Measurements from ENCODE around the gene C10orf105.

C10orf105 gene

DNA sequence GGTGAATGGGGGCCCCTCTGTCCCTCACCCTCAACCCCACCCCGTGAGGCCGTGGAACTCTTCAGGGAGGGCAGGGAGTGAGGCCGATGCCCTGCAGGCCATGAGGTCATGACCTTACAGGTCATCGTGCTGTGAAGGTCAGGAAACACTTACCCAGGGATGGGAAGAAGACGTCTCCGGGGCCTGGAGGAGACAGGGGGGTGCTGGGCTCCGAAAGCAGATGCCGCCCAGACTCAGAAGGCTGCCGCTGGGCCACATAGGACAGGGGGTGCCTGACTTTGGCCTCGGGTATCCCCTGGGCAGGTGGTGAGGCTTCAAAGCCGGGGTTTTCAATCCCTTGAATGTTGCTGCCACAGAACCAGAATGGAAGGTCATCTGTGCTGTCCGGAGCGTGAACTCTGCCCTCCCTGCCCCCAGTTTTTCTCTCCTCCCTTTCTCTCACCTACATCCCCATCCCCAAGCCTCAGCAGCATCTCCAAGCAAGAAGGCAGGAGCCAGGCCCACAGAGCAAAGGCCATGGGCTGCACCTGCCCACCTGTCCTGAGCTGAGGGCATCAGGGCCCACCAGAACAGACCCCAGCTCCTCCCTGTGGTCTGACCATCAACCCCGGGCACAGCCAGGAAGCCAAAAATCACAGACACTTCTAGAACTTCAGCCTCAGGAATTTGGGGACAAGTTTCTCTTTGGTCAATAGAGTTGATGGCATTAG is 32.1 kb upstream of the C10orf105 start:
- no peak for DNase-seq

DNA sequence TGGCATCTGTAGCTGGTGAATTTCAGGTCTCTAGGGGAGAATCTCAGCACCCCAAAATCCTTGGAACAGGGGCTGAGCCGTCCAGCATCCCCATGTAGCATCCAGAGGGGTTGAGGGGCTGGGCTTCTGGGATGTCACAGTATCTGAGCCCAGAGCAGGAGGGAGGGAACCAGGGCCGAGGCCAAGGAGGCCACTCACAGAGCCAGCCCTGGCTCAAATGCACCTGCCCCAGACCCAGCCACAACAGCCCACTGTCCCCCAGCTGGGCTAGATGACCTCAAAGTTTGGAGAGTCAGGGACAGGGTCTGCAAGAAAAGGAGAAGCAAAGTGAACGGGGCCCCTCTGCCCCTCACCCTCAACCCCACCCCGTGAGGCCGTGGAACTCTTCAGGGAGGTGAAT is 31.4 kb upstream of the C10orf105 start:
- no peak for DNase-seq

DNA sequence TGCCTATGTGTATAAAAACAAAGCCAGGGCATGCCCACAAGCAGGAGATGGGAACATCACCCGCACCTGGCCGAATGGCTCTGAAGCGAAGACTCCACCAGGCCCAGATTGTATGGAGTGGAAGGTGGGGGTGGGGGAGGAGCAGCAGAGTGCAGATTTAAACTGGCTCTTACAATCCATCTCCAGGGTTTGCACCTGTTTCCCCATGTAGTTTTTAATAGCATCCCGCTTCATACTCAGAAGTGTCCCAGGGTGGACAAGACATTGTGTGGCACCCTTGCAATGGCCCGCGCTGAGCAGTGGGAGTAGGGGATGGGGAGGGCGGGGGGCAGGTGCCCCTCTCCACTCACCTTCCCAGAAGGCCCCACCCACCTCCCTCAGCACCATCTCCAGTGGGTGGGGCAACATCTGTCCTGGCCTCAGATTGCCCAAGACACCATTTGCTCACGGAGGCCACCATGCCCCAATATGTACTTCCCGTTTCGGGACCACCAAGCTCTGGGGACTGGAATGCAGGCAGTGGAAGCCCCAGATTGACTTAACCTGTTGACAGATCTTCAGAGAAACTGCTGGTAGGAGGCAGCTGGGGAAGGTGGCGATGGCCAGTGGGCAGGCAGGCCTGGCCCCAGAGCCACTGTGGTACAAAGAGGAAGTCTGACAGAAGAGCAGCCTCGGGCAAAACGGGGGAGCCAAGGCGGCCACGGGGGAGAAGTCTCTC is 30.7 kb upstream of the C10orf105 start:
- DNase-seq, result no peak

DNA sequence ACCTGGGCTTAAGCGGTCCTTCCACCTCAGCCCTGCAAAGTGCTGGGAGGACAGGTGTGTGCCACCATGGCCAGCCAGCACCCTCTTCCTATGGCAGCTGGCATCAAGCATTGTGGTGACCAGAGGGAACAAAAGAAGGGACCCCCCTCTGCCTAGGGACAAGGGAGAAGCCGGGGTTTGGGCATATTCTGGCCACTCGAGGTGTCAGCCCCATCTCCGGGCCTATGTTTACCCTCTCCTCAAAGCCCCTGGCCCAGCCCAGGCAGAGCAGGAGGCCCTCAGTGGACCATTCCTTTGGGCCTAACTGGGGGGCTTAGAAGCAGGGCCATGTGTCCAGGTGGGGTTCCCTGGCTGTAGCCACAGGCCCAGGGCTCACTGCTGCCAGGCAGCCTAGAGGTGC is 29.8 kb upstream of the C10orf105 start:
- DNase-seq, result no peak

DNA sequence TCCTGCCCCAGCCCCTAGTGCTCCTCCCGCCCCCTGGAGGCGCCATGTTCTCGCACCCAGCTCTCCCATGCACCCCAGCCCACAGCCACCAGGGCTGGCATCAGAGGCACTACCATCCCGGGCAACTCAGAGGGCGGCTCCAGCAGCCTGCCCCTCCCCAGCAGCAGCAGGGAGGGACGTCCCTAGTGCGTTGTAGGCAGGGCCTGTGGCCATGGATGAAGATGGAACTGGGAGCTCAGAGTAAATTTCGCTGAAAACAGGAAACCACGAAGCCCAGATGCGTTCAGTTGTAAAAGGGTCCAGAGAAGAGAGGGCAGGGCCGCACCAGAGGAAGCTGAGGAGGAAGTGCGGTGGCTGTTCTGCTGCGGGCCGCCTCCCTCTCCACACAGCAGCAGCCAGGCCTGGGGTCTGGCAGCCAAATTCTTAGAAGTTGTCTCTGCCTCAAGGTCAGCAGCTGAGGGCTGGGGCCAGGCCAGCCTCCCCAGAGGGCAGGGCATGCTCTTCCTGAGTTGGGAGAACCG is 29.2 kb upstream of the C10orf105 start:
- no peak for DNase-seq

DNA sequence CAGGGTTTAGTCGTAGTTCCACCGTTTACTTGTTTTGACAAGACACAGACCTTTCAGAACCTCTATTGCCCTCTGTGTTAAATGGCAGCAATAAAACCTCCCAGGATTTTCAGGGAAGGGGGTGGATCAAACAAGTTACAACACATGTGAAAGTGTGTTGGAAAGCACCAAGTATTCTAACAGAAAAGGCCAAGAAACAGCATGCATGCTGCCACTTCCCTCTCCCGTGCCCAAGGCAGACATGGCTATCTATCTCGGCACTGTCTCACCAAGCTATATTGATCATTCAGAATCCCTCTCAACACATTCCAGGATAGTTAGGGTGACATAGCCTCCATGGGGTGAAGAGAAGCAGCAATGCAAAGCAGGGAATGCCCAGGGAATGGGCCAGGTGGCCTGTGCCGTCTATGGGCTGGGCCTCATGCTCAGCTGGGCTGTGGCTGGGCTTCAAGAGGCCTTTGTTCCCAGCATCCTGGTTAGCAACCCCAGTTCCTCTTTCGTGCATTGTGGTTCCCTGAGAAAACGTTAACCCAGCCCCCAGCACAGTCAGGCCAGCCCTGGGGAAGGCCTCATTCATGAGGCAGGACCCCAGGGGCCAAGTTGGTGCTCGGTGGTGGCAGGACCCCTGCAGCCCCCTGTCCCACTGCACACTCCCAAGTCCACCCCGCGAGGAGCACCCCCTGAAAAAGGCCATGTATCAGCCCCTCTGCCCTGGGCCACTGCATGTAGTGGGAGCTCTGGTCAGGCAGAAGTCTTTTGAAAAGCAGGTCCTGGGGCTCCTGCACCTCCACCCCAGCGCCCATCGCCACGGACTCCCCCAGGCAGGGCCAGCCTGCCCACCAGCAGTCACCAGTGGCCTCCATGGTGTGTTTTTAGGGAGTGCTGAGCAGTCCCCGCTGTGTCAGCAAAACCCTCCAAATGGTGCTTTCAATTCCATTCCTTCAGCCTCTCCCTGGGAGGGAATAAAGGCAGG is 28.3 kb upstream of the C10orf105 start:
- DNase-seq, result no peak

DNA sequence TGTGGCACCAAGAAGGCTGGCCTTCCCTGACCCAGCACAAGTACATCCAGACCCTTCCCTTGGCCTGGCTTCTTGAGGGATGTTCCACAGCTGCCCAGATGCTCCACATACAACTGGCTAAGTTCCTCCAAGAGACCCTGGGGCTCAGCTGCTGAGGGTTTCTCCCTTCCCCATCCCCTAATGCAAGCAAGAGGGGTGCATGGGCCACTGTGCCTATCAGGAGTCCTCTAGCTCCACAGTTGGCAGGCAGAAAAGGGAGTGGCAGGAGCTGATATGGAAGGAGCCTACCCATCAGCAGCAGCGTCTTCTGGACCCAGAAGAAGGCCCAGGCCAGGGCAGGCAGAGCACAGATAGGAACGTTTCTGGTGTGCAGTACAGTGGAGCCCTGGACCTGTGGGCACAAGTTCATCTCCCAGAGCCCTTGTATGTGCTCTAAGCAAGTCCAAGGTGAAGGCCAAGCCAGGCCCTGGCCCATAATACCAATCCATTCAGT is 27.5 kb upstream of the C10orf105 start:
- no peak for DNase-seq

DNA sequence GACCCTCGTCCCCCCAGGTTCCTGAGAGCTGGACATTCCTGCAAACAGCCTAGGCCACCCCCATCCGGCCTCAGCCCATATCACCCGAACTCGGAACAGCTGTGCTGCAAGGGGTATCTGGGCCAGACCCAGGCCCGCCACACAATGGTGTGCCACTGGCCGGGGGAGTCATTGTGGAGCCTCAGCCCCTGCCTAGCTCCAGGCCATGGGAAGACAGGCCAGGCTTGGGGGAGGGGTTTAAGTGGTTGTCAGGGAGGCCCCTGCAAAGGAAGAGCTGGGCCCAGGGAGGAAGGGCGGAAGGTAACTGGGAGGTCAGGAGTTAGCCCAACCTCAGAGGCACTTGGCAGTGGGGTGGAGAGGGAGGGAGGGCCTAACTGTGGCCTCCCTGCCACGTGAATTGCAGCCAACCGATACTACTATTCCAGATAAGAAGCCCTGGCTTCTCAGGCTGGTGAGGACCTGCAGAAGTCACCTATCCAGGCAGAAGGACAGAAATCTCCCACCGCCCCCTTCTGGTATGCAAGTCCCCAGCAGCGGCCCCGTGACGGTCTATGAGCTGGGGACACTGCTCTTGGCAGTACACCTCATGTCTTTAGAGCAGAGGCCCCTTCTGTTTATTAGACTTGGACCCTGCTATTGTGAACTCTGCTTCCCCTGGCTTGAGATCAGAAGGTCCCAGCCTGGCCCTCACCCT is 26.9 kb upstream of the C10orf105 start:
- no peak for DNase-seq

DNA sequence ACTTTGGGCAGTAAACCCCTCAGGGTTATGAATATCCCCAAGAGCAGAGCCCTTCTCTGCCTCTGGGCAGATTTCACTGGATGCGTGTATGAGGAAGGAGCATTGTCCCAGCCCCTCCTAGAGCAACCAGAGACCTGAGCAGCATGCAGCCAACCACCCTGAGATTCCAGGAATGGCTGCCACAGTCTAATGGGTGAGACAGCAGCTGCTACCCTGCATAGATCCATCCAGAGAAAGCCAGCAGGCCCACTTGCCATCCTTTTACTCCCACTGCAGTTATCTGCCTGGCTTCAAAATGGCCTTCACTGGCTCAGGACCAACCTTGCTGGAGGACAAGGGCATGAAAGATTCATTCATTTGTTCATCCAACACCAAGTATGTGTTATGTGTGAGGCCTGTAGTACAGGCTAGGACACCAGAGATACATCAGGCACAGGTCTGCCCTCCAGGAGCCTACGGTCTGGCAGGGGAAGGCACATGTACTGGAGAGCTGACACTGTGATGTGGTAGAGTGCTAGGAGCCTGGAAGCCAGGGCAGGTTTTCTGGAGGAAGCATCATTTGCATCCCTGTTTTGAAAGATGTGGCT is 26.2 kb upstream of the C10orf105 start:
- DNase-seq, result no peak

DNA sequence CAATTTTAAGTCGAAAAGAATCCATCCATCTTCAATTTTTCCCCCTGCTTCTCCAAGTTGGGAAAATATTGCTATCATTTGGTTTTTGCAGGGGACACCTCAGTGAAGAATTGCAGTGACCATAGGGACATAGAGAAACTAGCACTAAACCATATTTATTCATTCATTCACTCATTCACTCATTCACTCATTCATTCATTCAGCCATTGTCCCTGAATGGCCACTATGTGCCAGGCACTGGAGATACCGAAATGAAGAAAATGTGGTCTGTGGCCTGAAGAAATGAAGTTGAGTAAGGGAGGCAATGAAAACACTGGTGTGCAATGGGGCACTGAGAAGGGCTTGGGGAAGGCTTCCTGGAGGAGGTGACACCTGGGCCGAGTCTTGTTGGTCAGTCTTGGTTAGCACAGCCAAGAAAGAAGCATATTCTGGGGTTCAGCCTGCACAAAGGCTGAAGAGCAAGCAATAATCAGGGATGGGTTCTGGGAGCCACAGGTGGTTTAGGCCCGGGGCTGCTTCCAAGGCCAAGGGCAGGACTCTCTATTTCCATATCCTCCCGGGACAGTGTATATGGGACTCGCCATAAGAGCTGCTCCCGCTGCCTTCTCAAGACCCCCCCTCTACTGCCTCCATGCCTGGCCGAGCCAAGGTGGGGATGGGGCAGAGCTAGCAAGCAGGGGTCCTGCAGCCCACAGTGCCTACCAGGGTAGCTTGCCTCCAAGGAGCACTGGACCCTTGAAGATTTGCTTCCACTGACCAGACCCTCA is 25.5 kb upstream of the C10orf105 start:
- no peak for DNase-seq

DNA sequence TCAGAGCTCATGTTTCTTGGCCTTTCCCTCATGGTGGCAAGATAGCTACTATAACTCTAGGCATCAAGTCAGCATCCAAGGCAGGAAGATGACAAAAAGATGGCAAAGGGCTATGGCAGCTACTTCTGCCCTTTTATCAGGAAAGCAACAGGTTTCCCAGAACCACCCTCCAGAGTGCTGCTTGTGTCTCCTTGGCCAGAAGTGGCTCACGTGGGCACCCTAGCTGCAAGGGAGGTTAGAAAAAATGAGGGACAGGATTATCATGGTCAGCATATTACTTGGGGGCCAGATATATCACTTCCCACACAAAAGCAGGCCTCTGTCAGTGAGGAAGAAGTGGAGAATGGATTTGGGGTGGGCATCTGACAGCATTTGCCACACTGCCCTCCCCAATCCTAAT is 24.3 kb upstream of the C10orf105 start:
- no peak for DNase-seq

DNA sequence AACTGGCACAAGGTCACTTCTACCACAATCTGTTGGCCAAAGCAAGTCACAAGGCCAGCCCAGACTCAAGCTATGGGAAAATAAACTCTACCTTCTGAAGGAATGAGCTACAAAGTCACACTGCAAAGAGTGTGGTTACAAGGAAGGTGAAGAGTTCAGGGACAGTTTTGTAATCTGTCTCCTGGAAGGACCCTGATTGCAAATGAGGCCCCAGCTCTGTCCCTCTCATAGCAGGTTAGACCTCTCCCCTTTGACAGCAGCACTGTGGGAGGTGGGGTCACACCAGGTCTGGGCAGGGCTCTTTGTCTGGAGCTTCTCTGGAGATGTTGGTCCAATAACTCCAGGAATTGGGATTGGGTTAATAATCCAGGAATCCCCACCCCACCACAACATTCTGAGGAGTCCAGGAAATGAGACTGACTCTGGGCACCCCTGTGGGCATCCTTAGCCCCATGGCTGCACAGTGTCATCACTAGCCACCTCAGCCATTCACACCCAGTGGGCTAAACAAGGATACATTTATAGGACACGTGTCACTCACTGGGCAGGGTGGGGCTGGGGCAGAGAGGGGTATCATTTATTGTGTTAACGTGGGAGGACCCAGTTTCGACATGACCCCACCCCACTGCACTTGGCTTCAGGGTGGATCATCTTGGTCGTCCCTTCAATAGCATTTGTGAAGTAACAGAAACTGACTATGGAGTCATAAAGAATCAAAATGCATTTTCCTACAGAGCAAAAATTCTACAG is 23.7 kb upstream of the C10orf105 start:
- DNase-seq, result no peak

DNA sequence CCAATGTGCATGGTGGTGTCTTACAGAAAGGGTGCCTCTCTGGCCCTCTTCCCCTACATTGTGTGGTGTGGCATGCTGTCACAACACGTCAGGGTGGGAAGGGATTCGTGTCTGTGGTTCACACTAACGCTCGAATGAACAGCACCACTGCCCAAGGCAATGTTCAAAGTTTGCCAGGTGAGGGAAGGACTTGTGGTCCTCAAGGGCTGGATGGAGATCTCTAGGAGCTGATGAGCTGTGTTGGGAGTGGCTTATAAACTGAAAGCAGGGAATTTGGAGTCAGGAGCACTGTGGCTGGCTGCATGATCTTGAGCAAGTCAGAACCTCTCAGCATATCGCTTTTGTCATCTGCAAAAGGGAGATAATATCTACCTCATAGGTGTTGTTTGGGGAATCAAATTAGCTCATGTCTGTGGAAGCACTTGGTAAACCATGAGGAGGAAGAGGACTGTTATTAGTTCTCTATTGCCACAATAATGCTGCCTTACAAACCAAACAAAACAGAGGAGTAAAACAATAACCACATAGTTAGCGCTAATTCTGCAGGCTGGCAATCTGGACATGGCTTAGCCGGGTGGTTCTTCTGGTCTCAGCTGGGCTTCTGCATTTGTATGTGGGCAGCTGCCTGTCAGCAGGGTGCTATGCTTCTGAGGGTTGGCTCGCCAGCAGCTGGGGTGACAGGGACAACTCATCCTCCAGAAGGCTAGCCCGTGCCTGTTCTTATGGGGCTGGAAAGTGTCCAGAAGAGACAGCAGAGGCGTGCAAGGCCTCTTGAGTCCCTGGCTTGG is 22.9 kb upstream of the C10orf105 start:
- DNase-seq, result no peak

DNA sequence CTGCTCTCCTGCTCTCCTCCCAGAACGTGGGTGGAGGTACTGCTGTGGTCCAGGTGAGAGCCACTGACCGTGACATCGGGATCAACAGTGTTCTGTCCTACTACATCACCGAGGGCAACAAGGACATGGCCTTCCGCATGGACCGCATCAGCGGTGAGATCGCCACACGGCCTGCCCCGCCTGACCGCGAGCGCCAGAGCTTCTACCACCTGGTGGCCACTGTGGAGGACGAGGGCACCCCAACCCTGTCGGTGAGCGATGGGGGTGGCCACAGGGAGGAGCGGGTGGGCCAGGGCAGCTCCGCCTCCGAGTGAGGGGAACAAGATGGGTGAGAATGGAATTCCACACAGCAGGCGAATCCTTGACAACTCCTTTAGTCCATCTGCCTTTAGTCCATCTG is 22.1 kb upstream of the C10orf105 start:
- no peak for DNase-seq

DNA sequence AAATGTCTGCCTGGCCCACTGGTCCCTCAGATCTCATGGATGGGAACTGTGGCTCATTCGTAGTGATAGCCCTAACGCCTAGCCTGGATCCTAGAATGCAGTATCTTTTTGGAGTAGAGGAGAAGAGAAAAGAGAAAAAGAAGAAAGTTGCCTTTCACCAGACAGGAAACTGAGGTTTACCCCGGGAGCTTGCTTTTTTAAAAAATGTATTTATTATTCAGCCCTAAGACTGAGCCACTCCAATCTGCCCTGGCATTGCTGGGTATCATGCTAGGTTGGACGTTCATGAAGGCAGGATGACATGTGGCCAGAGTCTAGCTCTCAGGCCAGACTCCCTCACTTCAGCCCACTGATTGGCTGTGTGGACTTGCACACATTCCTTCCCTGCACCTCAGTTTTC is 21.5 kb upstream of the C10orf105 start:
- DNase-seq, result no peak

DNA sequence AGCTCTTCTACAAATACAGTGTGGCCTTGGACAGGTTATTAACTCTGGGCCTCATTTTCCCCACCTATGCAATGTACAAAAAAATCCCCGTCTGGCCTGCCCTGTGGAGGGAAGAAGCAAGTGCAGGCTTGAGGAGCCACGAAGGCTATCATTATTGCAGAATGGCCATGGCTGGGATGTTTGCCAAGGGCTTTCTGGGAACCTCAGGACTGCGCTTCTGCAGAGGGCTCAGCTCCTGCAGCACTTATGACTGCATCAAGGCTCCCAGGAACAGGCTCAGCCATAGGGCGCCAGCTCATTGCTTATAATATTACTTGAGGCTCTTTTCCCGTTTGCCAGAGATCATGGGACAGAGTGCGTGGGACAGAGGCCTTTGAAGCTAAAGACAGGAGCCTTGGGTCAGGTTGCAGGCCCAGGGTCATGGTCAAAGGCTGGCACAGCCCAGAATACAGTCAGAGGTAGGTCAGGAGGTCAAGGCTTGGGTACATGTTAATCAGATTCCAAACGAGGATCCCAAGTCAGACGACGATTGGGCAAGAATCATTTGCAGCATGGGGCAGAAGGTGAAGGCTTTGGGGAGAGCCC is 20.6 kb upstream of the C10orf105 start:
- no peak for DNase-seq

DNA sequence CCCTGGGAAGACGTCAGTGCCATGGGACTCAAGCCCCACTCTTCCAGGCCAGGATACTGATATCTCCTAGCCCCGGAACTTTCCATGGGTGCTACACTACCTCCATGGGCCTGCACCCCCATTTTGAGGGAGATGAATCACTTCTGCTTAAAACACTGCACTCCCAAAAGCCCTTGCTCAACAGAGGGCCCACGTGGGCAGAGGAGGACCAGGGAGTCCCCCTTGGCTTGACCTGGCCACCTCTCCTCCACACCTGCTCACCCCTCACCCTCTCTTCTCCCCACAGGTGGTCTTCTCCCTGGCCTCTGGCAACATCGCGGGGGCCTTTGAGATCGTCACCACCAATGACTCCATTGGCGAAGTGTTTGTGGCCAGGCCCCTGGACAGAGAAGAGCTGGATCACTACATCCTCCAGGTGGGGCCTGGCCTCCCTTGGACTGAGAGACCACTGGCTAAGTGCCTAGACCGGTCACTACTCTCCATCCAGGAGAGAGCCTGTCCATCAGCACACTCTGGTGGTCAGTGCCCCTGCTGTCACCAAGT is 19.9 kb upstream of the C10orf105 start:
- no peak for DNase-seq

DNA sequence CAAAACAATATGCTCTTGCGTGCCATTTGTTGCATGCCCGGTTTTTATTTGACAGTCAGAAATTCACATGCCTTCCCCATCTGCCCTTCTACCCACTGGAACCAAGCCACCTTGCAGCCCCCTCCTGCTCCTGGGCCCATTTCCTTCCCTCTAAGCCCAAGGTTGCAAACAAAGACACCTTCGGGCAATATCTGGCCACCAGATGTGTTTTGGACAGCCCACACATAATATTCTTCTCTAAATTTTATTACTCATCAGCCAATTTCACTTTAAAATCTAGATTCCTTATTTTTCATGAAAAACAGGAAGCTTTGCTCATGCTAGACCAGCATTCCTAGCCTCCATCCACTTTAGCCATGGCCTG is 18.2 kb upstream of the C10orf105 start:
- DNase-seq, result no peak
